ENCODE results near the gene ZNF526. TPM values are rescaled to one million over a fixed set of nuclear protein-coding genes. Genes with fewer than 3 reads are reported as not detected.
A peak's percentile ranks its signal among the peaks of the same experiment; 100 is the strongest.
"Not testable (repeated sequence)": the region's sequence is repeated elsewhere in the genome, so short reads cannot be mapped to it uniquely, and the experiment has no call there.

The ZNF526 gene
- total RNA-seq, 1 donor from 2014 or later = 12.1 TPM

GRCh38 chr19:42246922-42247639, 27.0 kb downstream of the ZNF526 start:
- no peak for DNase-seq (ENCODE audit: low spot score)

- no peak for DNase-seq (ENCODE audit: low spot score)
Observed at GRCh38 chr19:42247640-42248199, 27.6 kb downstream of the ZNF526 start.

GRCh38 chr19:42248270-42249148, 28.4 kb downstream of the ZNF526 start:
- no peak for DNase-seq (ENCODE audit: low spot score)

- no peak for DNase-seq (ENCODE audit: low spot score)
Observed at GRCh38 chr19:42249149-42249750, 29.1 kb downstream of the ZNF526 start.

- no peak for DNase-seq (ENCODE audit: low spot score)
Observed at GRCh38 chr19:42249769-42250168, 29.7 kb downstream of the ZNF526 start.

- DNase-seq (ENCODE audit: low spot score) = no peak
Observed at GRCh38 chr19:42250183-42250665, 30.1 kb downstream of the ZNF526 start.

- no peak for DNase-seq (ENCODE audit: low spot score)
Observed at GRCh38 chr19:42250666-42251531, 30.8 kb downstream of the ZNF526 start.

GRCh38 chr19:42251572-42252358, 31.7 kb downstream of the ZNF526 start:
- DNase-seq (ENCODE audit: low spot score) = no peak

- DNase-seq (ENCODE audit: low spot score) = no peak
Observed at GRCh38 chr19:42252365-42253244, 32.5 kb downstream of the ZNF526 start.

- DNase-seq (ENCODE audit: low spot score) = peak; percentile 41
Observed at GRCh38 chr19:42253245-42254088, 33.4 kb downstream of the ZNF526 start.

GRCh38 chr19:42254089-42254849, 34.2 kb downstream of the ZNF526 start:
- DNase-seq (ENCODE audit: low spot score) = peak; percentile 81

GRCh38 chr19:42254850-42255765, 35.0 kb downstream of the ZNF526 start, which contains the start of gene ERF:
TSS of gene ERF (minus strand) at chr19:42255128. CDS start at chr19:42254999, 129 bp downstream.
- DNase-seq (ENCODE audit: low spot score) = peak; percentile 95

GRCh38 chr19:42255766-42256745, 35.9 kb downstream of the ZNF526 start:
- no peak for DNase-seq (ENCODE audit: low spot score)

GRCh38 chr19:42257842-42258241, 37.7 kb downstream of the ZNF526 start:
- DNase-seq (ENCODE audit: low spot score) = not testable (repeated sequence)

- no peak for DNase-seq (ENCODE audit: low spot score)
Observed at GRCh38 chr19:42261763-42262162, 41.7 kb downstream of the ZNF526 start.

All from mucosa of gallbladder (tissue), 1 donor.